AG04449 (cell line): ENCODE data around the gene PADI2.
"Not testable (repeated sequence)": the region's sequence is repeated elsewhere in the genome, so short reads cannot be mapped to it uniquely, and the experiment has no call there.

ENCODE experiments used
- CTCF ChIA-PET: fragments of 350-600 bp; formaldehyde crosslinking; extraction: SDS; loops from one replicate; lab custom pipeline; 2021; ENCODE audit warnings: antibody characterized with exemption; lab: Yijun Ruan, JAX
- POLR2A ChIA-PET: fragments of 400-600, 350-600 bp; formaldehyde crosslinking; extraction: SDS; loops from one replicate; lab custom pipeline; 2020; ENCODE audit warnings: antibody characterized with exemption, inconsistent platforms; lab: Yijun Ruan, JAX
- DNase-seq: peaks from one replicate; pipeline ENCODE4 v3.0.0-alpha.2; 2010; ENCODE audit warnings: low read depth, low spot score
- H3K4me3 ChIP-seq: 2 replicates; pipeline ENCODE4 v1.5.1; 2011; ENCODE audit warnings: low read depth, mild to moderate bottlenecking, control low read depth, low read length
- CTCF ChIP-seq: IDR thresholded peaks from one replicate; pipeline ENCODE4 v1.5.1; 2011; ENCODE audit warnings: mild to moderate bottlenecking, moderate library complexity, low read length, control low read depth, inconsistent platforms; ENCODE audit not compliant: insufficient read depth; ENCODE audit errors: missing control alignments

The PADI2 gene

GRCh38 chr1:17065666-17066065 is 53.6 kb downstream of the PADI2 start:
- no peak overlapping the region for H3K4me3 ChIP-seq
- DNase-seq, result no peak
- no peak for TF ChIP-seq CTCF
- ChIA-PET POLR2A (no interaction called here), CTCF (interaction anchor here (0.7 to 1.4 kb wide), 3 partner anchors 10 to 271 kb away, joined by 3 to 5 read pairs (median 3); no protein-coding TSS in a partner anchor)

GRCh38 chr1:17062751-17063150 is 56.5 kb downstream of the PADI2 start:
- CTCF ChIA-PET, result interaction anchor here (0.7 to 5.3 kb wide), 16 partner anchors 10 to 354 kb away, joined by 3 to 79 read pairs (median 4); partner anchors contain the start of gene PADI2
- H3K4me3 ChIP-seq, POLR2A ChIA-PET, DNase-seq: not testable (repeated sequence)

- no peak overlapping the region for H3K4me3 ChIP-seq
- no peak for DNase-seq
- no peak for TF ChIP-seq CTCF
- POLR2A ChIA-PET, result no interaction called here
- CTCF ChIA-PET, result interaction anchor here (1.1 to 5.3 kb wide), 13 partner anchors 11 to 378 kb away, joined by 3 to 79 read pairs (median 12); partner anchors contain the start of genes PADI2 and RCC2
These were observed 57.4 kb downstream of the PADI2 start for GRCh38 chr1:17061892-17062291.

GRCh38 chr1:17061486-17061885 is 57.8 kb downstream of the PADI2 start:
- H3K4me3 ChIP-seq, result no peak overlapping the region
- ChIA-PET POLR2A (no interaction called here), CTCF (interaction anchor here (1.3 to 5.3 kb wide), 12 partner anchors 11 to 378 kb away, joined by 3 to 79 read pairs (median 12); partner anchors contain the start of genes PADI2 and RCC2)
- DNase-seq, result no peak
- TF ChIP-seq CTCF, result no peak

GRCh38 chr1:17060306-17060749 is 58.9 kb downstream of the PADI2 start:
- no peak overlapping the region for H3K4me3 ChIP-seq
- DNase-seq, result no peak
- TF ChIP-seq CTCF, result no peak
- CTCF ChIA-PET, result interaction anchor here (0.7 to 5.3 kb wide), 19 partner anchors 10 to 380 kb away, joined by 3 to 79 read pairs (median 4); partner anchors contain the start of genes PADI2 and RCC2
- POLR2A ChIA-PET, result no interaction called here

- no peak for DNase-seq
- POLR2A ChIA-PET, result no interaction called here
- peak; percentile 93 for TF ChIP-seq CTCF
- CTCF ChIA-PET, result interaction anchor here (0.7 to 5.3 kb wide), 20 partner anchors 11 to 380 kb away, joined by 3 to 79 read pairs (median 5); partner anchors contain the start of genes PADI2 and RCC2
- H3K4me3 ChIP-seq, result no peak overlapping the region
These were observed 59.6 kb downstream of the PADI2 start for GRCh38 chr1:17059391-17060305.
